Dermis microvascular lymphatic vessel endothelial cell (primary cell): ENCODE measurements around the gene ADAM19. TPM values are rescaled to one million over a fixed set of nuclear protein-coding genes. Genes with fewer than 3 reads are reported as not detected.
A peak's percentile ranks its signal among the peaks of the same experiment; 100 is the strongest.

Source experiments
- DNase-seq, 2 donors: peaks; one replicate each; pipeline versions ENCODE4 v3.0.0 to v3.0.0-alpha.2; 2010; ENCODE audit warnings: low read depth in 2 of 2
- total RNA-seq: library from RNA; depleted of rRNA; stranded (reverse); fragments of >200 nt; gene quantifications from 2 replicates; pipeline ENCODE4 v1.2.1, GENCODE V29; 2014

ADAM19 gene
- total RNA-seq, 1 donor from 2014 or later = 35.0 TPM

DNA sequence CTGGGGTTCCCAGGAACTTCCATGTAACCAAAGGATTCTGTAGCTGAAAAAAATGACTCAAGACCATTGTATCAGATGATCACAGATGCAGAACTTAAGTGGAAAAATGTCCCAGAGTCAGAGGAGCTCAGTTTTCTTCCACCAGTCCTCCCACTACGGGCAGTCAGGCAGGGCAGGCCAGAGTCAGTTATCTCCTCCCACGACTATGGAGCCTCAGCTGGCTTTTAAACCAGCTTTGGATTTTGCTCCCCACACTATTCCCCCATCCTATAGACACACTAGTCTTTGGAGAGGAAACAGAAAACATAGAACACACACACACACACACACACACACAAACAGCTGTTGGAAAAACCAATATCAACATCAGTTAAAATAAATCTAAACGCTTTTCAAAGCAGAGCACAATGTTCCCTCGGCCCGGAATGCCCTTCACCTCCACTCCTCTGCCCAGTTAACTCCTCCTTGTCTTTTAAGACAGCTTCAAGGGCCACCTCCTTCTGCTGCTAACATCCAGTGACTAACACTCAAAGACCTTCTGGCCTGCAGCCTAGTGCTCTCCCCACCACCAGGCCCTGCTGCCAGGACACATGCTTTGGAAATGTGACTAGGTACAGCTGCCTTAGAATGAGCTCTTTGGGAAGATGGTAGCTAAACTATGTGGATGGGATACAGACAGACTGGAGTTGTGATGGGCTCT lies 58.8 kb downstream of the ADAM19 start:
- no peak for DNase-seq

- peak in 1 of 2 donors; percentile 29 for DNase-seq
These were observed 59.6 kb downstream of the ADAM19 start for GRCh38 chr5:157516006-157516405.

GRCh38 chr5:157514974-157515373 lies 60.6 kb downstream of the ADAM19 start:
- no peak for DNase-seq

DNA sequence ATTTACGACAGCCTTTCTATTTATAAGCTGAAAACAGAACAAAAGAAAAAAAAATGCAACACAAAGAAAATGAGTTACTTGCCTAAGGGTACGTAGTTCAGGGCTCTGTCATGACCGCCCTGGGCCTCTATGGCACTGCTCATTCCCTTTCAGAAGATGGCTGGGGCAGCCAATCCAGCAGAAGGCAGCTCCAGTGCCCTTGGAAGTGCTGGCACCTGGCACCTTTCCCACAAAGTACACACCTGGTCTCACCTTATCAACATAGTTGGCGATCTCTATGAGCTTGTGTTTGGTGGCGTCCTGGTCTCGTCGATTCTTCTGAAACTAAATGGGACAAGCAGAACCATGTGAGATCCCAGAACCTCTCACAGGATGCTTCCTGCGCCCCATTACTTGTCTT lies 62.4 kb downstream of the ADAM19 start:
- DNase-seq = no peak

GRCh38 chr5:157511651-157512644 lies 63.6 kb downstream of the ADAM19 start:
- DNase-seq = peak; percentile 93 to 98

DNA sequence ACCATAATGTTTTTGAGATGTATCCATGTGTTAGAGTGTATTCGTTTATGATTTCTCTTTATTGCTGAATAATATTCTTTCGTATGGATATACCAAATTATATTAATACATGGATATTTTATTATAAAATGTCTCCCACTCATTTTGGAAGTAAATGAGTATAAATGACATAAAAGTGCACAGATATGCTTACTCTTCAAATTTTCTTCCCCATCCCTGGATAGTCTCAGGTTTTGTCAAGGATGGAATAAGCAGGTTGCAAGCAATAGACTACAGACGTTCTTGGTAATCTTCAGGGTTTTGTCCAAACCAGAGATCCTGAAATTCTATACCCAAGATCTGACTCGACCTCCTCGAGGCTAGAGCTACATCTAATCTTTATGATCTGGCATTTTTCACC lies 64.9 kb downstream of the ADAM19 start:
- no peak for DNase-seq

DNA sequence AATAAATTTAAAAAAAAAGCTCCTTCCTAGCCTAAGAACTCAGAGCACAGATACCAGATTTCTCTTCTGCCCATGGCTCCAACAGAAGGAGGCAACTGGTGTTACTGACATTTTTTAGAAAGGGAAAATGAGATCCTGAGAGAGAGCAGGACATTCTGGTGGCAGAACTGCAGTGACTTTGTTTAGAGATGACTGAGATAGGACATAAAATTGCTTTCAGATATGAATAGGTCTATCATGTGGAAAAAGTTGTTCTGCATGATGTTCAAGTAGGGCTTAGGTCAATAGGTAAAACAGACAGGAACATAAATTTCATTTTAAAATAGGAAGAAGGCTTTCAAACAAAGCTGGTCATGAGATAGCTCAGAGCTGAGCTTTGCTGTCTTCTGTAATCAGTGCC lies 66.0 kb downstream of the ADAM19 start:
- DNase-seq = no peak

DNA sequence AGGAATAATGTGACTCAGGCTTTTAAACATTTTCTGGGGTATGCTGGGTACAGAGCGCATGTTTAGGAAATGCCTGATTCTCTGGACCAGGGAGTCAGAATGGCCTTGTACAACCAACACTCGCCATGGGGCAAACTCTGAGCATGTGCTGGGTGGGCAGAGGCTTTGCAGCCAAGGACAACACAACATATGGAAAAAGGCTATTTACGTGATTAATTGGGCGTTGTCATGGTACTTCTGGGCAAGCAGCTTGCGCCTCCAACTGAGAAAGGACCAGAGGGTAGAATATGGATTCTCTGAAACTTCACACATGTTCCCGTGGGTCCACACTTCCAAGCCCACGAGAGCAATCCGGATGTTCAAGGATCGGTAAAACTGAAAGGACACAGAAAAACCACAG lies 66.5 kb downstream of the ADAM19 start:
- no peak for DNase-seq

GRCh38 chr5:157506981-157507780 lies 68.4 kb downstream of the ADAM19 start:
- peak in 1 of 2 donors; percentile 79 for DNase-seq

- no peak for DNase-seq
These were observed 69.4 kb downstream of the ADAM19 start for GRCh38 chr5:157506066-157506590.

GRCh38 chr5:157505496-157505895 lies 70.1 kb downstream of the ADAM19 start:
- no peak for DNase-seq

GRCh38 chr5:157504053-157504452 lies 71.5 kb downstream of the ADAM19 start:
- no peak for DNase-seq

- DNase-seq = no peak
These were observed 73.4 kb downstream of the ADAM19 start for GRCh38 chr5:157502143-157502647.

DNA sequence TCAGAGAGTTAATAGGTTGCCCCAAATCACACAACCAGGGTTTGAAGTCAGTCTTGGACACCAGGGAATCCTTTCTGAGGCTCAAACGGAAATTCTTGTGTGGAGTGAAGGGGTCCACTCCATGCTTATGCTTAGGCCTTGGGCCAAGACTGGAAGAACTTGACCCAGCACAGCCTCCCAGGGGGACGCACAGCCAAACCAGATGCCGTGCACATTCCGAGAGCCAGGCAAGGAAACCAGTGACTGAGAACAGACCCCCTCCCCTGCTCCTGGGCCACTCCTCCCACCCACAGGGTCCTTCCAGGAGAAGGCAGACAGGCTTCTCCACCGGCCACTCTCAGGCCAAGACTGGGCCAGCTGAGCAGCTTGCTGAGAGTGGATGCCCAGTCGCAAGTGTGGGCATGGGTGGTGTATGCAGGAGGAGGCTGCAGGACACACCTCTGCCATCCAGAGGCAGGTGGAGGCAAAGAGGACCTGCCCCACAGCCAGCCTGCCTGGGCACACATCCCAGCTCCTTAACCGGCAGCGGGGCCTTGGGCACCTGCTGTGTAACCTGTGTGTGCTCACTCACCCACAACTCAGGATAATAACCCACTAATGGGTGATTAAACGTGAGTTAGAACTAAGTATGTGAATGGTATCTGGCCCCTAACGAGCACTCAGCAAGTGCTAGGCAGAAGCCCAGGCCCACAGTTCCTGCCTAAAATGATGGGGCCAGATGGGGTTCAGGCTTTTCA lies 77.5 kb downstream of the ADAM19 start:
- no peak for DNase-seq

GRCh38 chr5:157496864-157497263 lies 78.7 kb downstream of the ADAM19 start:
- DNase-seq = no peak

GRCh38 chr5:157494178-157494832 lies 81.3 kb downstream of the ADAM19 start:
- DNase-seq = no peak

- no peak for DNase-seq
These were observed 82.7 kb downstream of the ADAM19 start for GRCh38 chr5:157492886-157493285.

DNA sequence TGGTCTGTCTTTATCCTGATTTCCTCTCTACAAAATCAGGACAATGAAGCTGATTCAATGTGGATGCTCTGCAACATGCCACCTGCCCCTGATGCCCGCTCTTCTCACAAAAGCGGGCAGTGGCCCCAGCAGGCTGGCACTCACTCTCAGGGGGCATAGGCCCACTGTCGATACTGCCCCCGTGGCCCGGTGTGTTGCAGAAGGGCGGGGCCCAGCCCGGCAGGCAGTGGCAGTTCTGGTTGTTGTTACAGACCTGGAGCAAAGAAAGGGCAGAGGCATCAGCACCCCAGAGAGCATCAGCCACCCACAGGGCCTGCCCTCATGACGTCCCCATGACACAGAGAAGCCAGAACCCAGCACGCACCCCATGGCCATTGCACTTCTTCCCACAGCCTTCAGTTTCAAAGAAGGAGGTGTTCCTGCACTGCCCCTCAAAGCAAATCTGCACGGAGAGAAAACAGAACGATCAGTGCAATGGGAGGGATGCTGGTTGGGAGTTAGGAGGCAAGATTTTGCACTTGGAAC lies 84.0 kb downstream of the ADAM19 start:
- DNase-seq = no peak

- no peak for DNase-seq
These were observed 88.2 kb downstream of the ADAM19 start for GRCh38 chr5:157487358-157487757.

DNA sequence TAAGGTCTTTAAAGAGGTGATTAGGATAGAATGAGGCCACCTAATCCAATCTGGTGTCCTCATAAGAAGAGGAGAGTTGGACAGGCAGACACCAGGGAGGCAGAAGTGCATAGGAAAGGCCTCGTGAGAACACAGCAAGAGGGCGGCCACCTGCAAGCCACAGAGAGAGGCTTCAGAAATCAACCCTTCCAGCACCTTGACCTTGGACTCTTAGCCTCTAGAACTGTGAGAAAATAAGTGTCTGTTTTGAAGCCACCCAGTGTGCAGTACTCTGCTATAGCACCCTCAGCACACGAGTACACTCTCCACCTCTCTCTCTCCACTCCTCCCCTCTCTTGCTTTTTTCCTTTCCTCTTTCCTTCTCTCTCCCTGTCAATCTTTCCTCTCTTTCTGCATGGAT lies 88.7 kb downstream of the ADAM19 start:
- DNase-seq = no peak
